ENCODE data around the gene TCERG1L.

TCERG1L gene

DNA sequence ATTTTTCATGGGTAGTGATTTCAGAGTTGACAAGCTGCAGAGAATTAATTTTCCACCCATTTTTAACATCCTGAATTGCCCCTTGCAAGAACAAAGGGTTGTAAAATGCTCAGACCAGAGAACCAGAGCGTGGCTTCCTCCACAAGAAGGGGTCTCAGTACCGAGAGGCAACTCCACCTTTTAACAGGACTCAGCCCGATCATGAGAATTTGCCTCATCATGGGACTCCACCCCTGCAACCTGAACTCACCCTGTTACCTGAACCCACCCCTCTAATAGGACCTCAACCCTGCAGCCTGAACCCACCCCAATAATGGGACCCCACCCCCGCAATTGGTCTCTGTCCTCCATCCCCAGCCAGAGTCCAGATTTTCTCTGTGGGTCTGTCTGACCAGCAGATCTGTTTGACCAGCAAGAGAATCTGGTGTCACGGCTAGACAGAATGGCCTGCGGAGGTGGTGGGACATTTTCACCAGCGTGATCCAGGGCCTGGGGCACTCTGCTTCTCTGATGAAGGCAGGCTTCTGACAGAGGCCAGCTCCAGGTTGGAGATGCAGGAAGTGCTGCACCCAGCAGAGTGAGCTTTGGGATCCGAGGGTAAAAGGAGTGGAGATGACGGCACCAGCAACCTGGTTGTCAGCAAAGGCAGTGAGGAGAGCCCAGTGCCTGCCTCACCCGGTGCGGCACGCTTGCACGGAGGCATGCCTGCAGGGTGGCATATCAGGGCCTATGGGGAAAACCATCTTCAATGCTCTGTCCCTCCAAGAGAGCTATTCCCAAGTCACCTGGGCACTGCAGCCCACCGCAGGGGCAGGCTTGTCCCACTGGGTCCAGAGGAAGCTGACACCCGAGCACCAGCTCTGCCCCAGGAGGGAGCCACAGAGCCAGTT lies 136.6 kb downstream of the TCERG1L start:
- H3K4me3 ChIP-seq (ENCODE audit: control insufficient read depth, low read depth, low read length): no peak overlapping the region
- TF ChIP-seq, protein P1, sequence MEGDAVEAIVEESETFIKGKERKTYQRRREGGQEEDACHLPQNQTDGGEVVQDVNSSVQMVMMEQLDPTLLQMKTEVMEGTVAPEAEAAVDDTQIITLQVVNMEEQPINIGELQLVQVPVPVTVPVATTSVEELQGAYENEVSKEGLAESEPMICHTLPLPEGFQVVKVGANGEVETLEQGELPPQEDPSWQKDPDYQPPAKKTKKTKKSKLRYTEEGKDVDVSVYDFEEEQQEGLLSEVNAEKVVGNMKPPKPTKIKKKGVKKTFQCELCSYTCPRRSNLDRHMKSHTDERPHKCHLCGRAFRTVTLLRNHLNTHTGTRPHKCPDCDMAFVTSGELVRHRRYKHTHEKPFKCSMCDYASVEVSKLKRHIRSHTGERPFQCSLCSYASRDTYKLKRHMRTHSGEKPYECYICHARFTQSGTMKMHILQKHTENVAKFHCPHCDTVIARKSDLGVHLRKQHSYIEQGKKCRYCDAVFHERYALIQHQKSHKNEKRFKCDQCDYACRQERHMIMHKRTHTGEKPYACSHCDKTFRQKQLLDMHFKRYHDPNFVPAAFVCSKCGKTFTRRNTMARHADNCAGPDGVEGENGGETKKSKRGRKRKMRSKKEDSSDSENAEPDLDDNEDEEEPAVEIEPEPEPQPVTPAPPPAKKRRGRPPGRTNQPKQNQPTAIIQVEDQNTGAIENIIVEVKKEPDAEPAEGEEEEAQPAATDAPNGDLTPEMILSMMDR (conservative IDR thresholded peaks at IDR 0.05; ENCODE audit: control insufficient read depth, insufficient read depth, low read depth, low read length): no peak
- no peak for DNase-seq (ENCODE audit: low read depth)

DNA sequence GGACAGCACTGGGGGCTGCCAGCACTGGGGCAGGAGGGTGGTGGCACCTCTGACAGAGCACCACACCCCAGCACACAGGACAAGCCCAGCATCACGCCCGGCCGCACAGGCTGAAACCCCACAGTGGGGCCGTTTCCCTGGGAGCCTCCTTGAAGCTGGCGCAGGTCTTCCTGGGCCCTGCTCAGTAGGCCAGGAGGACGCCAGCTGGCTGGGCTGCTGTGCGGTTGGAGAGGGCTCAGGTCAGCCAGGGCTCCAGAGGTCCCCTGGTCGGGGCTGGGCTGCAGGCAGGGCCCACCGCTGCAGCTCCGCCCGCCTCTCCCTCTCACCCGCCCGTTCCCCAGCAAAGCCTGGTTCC lies 137.3 kb downstream of the TCERG1L start:
- no peak for DNase-seq (ENCODE audit: low read depth)

DNA sequence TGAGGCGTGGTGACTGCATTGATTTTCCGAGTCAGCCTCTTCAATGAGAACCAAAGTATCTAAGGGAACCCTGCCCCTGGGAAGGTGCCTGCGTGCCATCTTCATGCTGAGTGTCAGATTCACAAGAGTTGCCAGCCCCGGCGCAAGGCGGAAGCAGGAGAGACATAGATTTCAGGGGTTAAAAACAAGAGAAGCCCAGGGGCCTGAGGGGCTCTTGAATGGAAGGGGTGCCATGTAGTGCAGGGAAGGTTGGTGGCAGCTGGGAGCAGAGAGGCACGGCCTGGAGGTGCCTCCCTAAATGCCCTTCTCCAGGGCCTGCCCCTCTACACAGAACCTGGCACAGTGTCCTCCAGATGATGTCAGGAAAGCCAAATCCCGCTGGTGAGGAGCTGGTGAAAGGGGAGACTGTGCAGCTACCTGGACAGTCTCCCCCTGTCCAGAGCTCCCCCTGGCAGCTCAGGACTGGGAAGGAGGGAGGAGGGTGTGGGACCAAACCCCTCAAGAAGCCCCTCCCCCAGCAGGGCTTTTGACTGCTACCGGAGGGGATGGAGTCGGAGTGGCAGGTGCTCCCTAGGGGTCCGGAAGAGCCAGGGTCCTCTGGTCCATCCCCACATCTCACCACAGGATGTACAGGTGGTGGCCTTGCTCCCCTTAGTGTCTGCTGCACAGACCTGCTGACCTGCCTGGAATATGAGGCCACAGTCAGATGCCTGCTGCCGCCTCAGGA lies 137.9 kb downstream of the TCERG1L start:
- H3K4me3 ChIP-seq (ENCODE audit: control insufficient read depth, low read depth, low read length): no peak overlapping the region
- DNase-seq (ENCODE audit: low read depth): no peak
- TF ChIP-seq, protein P1 (conservative IDR thresholded peaks at IDR 0.05; ENCODE audit: control insufficient read depth, insufficient read depth, low read depth, low read length): no peak

More for the DNA sequence above, 137.3 kb downstream of the TCERG1L start:
- no peak overlapping the region for H3K4me3 ChIP-seq (ENCODE audit: control insufficient read depth, low read depth, low read length)
- TF ChIP-seq, protein P1 (conservative IDR thresholded peaks at IDR 0.05; ENCODE audit: control insufficient read depth, insufficient read depth, low read depth, low read length): no peak

DNA sequence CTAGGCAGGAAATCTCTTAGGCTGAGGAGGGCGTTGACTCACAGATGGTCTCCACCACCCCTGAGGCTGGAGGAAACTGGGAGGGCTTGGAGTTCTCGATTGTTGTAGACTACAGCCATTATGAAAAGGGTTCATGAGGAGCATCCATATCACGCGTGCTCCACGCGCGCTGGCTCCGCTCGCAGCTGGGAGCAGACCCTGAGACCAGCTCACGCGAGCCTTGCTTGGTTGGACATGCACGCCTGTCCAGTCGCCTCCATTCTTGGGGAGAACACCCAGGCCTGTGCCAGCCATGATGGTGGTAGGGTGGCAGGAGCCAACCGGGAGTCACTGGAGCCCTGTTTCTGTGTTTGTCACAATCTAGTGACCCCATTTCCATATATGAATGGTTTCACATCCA lies 139.1 kb downstream of the TCERG1L start:
- TF ChIP-seq, protein P1 (conservative IDR thresholded peaks at IDR 0.05; ENCODE audit: control insufficient read depth, insufficient read depth, low read depth, low read length): no peak
- no peak overlapping the region for H3K4me3 ChIP-seq (ENCODE audit: control insufficient read depth, low read depth, low read length)
- DNase-seq (ENCODE audit: low read depth): no peak

DNA sequence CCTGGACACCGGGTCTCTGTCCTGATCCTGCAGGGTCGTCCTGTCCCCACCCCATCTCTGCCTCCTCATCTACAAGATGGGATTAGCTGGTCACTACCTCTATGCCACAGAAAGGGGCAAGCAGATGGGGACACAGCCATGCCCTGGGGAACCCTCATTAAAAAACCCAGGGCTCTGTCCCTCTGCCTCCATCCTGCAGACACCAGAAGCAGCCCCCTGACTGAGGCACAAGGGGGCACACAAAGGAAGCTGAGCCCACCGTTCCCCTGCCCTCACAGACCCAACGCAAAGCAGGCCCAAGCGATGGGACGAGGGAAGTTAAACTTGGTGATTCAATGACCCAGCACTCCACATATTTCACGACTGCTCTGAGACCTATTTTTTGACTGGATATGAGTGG lies 142.4 kb downstream of the TCERG1L start:
- H3K4me3 ChIP-seq (ENCODE audit: control insufficient read depth, low read depth, low read length): no peak overlapping the region
- no peak for DNase-seq (ENCODE audit: low read depth)
- TF ChIP-seq, protein P1 (conservative IDR thresholded peaks at IDR 0.05; ENCODE audit: control insufficient read depth, insufficient read depth, low read depth, low read length): no peak

DNA sequence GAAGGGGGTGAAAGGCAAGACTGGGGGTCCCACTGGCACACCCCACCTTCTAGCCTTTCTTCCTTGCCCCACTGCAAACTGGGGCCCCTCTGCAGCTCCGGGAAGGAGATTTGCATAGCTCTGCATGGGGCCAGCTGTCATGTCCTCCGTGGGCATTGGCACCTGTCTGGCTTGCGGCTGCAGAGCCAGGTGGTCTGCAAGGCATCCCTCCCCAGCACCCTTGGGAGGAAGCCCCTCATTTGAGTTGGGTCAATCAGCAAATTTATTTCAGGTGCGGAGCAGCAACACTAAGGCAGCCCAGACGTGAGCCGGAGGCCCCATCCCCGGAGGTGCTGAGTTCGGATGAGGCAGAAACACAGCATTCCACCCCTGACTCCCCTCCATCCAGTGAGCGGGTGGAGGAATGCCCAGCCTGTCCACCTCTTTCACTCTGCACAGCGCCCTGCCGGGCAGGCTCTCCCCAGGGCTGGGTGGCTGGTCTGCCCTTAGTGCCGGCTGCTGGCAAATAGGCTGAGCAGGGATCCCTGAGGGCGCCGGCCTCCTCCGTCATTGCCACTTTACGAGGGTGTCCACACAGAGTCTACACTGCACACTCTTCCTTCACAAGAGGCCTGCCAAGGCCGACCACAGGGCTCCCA lies 143.2 kb downstream of the TCERG1L start:
- TF ChIP-seq, protein P1 (conservative IDR thresholded peaks at IDR 0.05; ENCODE audit: control insufficient read depth, insufficient read depth, low read depth, low read length): no peak
- no peak for DNase-seq (ENCODE audit: low read depth)
- no peak overlapping the region for H3K4me3 ChIP-seq (ENCODE audit: control insufficient read depth, low read depth, low read length)

All from fibroblast of mammary gland (primary cell).